Stimulated activated CD8-positive, alpha-beta memory T cell treated with anti-CD3 and anti-CD28 coated beads, Interleukin-12 subunit alpha, Interleukin-12 subunit beta, amount 100 ng/mL, for 1 hour (primary cell): ENCODE data around the gene ADH1A.
"Not testable (repeated sequence)": the region's sequence is repeated elsewhere in the genome, so short reads cannot be mapped to it uniquely, and the experiment has no call there.

ENCODE experiments used
- DNase-seq: peaks from one replicate; pipeline ENCODE4 v3.0.0-alpha.2; 2020; ENCODE audit warnings: low read depth

The ADH1A gene

DNA sequence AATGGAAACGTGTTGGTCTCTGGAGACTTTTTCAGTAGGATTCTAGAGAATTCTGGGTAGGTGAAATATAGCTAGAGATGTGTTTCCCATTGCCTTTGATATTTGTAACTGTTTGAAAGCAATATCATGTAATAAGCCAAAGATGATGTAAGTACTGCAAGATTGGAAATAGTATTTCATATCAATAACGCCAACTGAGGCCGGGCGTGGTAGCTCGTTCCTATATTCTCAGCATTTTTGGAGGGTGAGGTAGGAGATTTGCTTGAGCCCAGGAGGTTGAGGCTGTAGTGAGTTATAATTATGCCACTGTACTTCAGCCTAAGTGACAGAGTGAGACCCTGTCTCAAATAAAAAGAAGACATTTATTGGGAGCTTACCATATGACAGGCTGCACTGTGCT is 9.5 kb downstream of the ADH1A start:
- no peak for DNase-seq

DNA sequence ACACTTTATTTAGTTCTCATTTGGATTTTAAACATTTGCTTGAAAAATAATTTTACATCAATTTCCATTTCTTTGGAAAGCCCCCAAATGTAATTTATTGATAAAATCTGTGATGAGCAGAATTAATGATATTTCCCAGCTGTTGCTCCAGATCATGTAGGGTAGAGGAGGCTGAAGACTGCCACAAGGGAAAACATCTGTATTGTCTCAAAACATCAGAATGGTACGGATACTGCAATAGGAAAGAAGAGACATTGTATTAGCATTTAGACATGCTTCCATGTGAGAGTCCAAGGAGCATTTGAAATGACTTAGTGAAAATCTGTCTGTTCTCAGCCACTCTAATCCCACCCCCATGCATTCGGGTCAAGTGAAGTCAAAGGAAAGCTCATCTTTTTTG is 14.4 kb downstream of the ADH1A start:
- no peak for DNase-seq

GRCh38 chr4:99275885-99276284 is 14.9 kb downstream of the ADH1A start:
- no peak for DNase-seq

GRCh38 chr4:99275050-99275449 is 15.7 kb downstream of the ADH1A start:
- no peak for DNase-seq

- no peak for DNase-seq
Observed at GRCh38 chr4:99273704-99274103, 17.1 kb downstream of the ADH1A start.

DNA sequence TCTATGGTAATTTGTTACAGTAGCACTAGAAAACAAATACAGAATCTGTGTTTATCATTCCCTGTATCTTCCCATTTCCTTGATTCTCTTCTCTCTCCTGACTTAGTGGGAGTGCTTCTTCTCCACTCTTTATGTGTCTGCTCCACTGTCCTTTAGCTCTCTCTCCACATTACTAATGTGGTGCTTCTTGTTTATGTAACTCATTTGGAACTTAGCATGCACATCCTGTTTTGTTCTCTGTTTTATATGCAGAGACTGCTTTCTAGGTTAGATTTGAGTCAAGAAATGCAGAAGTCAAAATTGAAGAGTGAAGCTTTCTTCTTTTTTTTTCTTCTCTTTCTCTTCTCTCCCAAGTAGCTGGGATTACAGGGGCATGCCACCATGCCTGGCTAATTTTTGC is 25.9 kb downstream of the ADH1A start:
- no peak for DNase-seq

- no peak for DNase-seq
Observed at GRCh38 chr4:99252746-99253145, 38.0 kb downstream of the ADH1A start.

DNA sequence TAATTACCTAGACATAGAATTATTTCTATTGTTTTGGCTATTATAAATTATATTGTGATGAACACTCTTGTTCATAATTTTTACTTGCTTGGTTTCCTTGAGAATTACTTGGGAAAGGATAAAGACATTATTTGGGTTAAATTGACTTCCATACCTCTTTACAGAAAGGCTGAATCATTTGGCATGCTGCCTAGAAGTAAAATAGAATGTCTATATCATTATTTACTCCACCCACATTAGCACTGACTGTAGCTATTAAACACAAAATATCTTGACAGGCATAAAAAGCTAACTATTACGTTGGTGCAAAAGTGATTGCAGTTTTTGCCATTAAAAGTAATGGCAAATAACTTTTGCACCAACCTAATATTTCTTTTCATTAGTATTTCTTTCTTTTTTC is 42.1 kb downstream of the ADH1A start:
- DNase-seq = no peak

DNA sequence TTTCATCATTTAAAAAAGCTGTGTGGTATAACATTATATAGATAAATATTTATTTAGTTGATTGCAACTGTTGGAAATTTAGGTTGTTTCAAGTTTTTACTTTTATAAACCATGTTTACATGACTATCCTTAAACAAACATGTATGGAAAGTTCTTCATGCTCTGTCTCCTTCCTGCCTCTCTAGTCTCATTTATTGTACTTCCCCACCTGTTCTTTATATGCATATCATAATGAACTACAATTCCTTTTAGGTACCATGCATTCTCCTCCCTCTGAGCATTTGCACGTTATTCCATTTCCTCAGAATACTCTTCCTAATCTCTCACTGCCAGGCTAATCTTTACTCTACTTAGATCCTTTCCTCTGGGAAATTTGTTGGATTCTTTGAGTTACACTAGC is 54.8 kb downstream of the ADH1A start:
- no peak for DNase-seq

DNA sequence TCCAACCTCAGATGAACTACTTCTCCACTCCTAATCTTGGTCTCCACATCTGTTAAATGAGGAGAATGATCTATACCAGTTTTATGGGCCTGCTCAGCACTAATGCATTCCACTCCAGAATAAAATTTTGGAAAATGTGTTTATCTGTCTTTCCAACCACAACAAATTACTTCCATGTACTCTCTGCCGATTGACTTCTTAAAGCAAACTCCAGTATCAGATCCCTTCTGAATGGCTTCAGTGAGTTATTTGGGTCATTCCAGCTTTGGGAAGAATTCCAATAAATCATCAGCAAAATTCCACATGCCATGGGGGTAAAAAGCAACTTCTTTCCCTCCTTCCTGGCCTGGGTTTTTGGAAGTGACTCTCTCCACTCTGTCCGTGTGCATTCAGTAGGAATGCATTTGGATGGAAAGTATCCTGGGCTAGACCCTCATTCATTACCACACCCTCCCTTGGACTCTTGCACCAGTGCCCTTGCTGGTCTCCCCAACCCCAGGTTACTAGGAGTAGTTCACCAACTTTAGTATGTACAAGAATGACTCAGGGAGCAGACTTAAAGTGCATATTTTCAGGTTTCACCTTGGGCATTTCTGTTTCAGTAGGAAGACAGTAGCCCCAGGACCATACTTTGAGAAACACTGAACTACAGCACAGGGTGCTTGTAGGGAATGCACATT is 56.3 kb downstream of the ADH1A start:
- DNase-seq = no peak

GRCh38 chr4:99233397-99233796 is 57.4 kb downstream of the ADH1A start:
- DNase-seq = not testable (repeated sequence)

- DNase-seq = not testable (repeated sequence)
Observed at GRCh38 chr4:99228706-99229105, 62.1 kb downstream of the ADH1A start.

DNA sequence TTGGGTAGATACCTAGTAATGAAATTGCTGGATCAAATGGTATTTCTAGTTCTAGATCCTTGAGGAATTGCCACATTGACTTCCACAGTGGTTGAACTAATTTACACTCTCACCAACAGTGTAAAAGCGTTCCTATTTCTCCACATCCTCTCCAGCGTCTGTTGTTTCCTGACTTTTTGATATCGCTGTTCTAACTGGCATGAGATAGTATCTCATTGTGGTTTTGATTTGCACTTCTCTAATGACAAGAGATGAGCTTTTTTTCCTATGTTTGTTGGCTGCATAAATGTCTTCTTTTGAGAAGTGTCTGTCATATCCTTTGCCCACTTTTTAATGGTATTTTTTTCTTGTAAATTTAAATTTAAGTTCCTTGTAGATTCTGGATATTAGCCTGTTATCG is 63.1 kb downstream of the ADH1A start:
- not testable (repeated sequence) for DNase-seq
